Parathyroid adenoma (tissue), 2 donors: Measurements from ENCODE around the gene TBX4.

Source experiments
- H2AFZ ChIP-seq: fragments of 300-600 bp; sonication (generic); one replicate; pipeline ENCODE4 v1.7.0; 2017; ENCODE audit warnings: antibody characterized with exemption, mild to moderate bottlenecking
- H3K27ac ChIP-seq: fragments of 300-600 bp; sonication (generic); one replicate; pipeline ENCODE4 v1.7.0; 2017
- H3K27me3 ChIP-seq: fragments of 300-600 bp; sonication (generic); one replicate; pipeline ENCODE4 v1.7.0; 2017; ENCODE audit warnings: low read length; ENCODE audit not compliant: control insufficient read depth, insufficient read depth
- H3K36me3 ChIP-seq: fragments of 300-600 bp; sonication (generic); one replicate; pipeline ENCODE4 v1.7.0; 2017; ENCODE audit warnings: low read length; ENCODE audit not compliant: control insufficient read depth, insufficient read depth
- H3K4me1 ChIP-seq: fragments of 300-600 bp; sonication (generic); one replicate; pipeline ENCODE4 v1.7.0; 2017; ENCODE audit warnings: control low read depth
- H3K4me2 ChIP-seq: fragments of 300-600 bp; sonication (generic); one replicate; pipeline ENCODE4 v1.7.0; 2017; ENCODE audit warnings: low read length
- H3K4me3 ChIP-seq: fragments of 300-600 bp; sonication (generic); one replicate; pipeline ENCODE4 v1.7.0; 2017; ENCODE audit warnings: low read depth, low read length
- H3K79me2 ChIP-seq: fragments of 300-600 bp; sonication (generic); one replicate; pipeline ENCODE4 v1.7.0; 2017; ENCODE audit warnings: control low read depth
- H3K9ac ChIP-seq: fragments of 300-600 bp; sonication (generic); one replicate; pipeline ENCODE4 v1.7.0; 2017; ENCODE audit warnings: mild to moderate bottlenecking
- H3K9me3 ChIP-seq: fragments of 300-600 bp; sonication (generic); one replicate; pipeline ENCODE4 v1.7.0; 2017; ENCODE audit warnings: low read length; ENCODE audit not compliant: control insufficient read depth
- CTCF ChIP-seq: fragments of 300-600 bp; sonication (generic); IDR thresholded peaks from one replicate; pipeline ENCODE4 v1.7.0; 2017; ENCODE audit warnings: antibody characterized with exemption, mild to moderate bottlenecking
- donor health status: primary hyperparathyroidism.

TBX4 gene

GRCh38 chr17:61478026-61478789 is 26.0 kb downstream of the TBX4 start:
- Histone ChIP-seq H3K4me3 (no peak overlapping the region), H3K4me1 (no peaks in the 10 kb centered on the region), H3K4me2 (no peak overlapping the region), H2AFZ (no peak overlapping the region), H3K27ac (no peak overlapping the region), H3K36me3 (no peaks in the 10 kb centered on the region), H3K9ac (no peak overlapping the region), H3K9me3 (no peaks in the 10 kb centered on the region), H3K79me2 (no peaks in the 10 kb centered on the region), H3K27me3 (no peaks in the 10 kb centered on the region)
- no peak for TF ChIP-seq CTCF

GRCh38 chr17:61478790-61479492 is 26.7 kb downstream of the TBX4 start:
- H3K4me3 ChIP-seq = no peak overlapping the region
- H3K4me2 ChIP-seq = no peak overlapping the region
- H3K4me1 ChIP-seq = no peaks in the 10 kb centered on the region
- no peaks in the 10 kb centered on the region for H3K9me3 ChIP-seq
- H3K79me2 ChIP-seq = no peaks in the 10 kb centered on the region
- no peak for TF ChIP-seq CTCF
- no peaks in the 10 kb centered on the region for H3K36me3 ChIP-seq
- H3K27me3 ChIP-seq = no peaks in the 10 kb centered on the region
- H3K9ac ChIP-seq = no peak overlapping the region
- no peak overlapping the region for H2AFZ ChIP-seq
- H3K27ac ChIP-seq = no peak overlapping the region

- Histone ChIP-seq H3K4me1 (no peaks in the 10 kb centered on the region), H3K36me3 (no peaks in the 10 kb centered on the region), H2AFZ (no peak overlapping the region), H3K9me3 (no peaks in the 10 kb centered on the region), H3K4me3 (no peak overlapping the region), H3K27ac (no peak overlapping the region), H3K9ac (no peak overlapping the region), H3K4me2 (no peak overlapping the region), H3K27me3 (no peaks in the 10 kb centered on the region), H3K79me2 (no peaks in the 10 kb centered on the region)
- TF ChIP-seq CTCF = no peak
These were observed 27.5 kb downstream of the TBX4 start for GRCh38 chr17:61479493-61480413.

GRCh38 chr17:61480414-61480807 is 28.2 kb downstream of the TBX4 start:
- H3K4me1 ChIP-seq = no peaks in the 10 kb centered on the region
- no peaks in the 10 kb centered on the region for H3K36me3 ChIP-seq
- H3K27ac ChIP-seq = no peak overlapping the region
- H3K9ac ChIP-seq = no peak overlapping the region
- no peaks in the 10 kb centered on the region for H3K27me3 ChIP-seq
- no peaks in the 10 kb centered on the region for H3K79me2 ChIP-seq
- H3K9me3 ChIP-seq = no peaks in the 10 kb centered on the region
- no peak overlapping the region for H2AFZ ChIP-seq
- no peak overlapping the region for H3K4me3 ChIP-seq
- TF ChIP-seq CTCF = no peak
- no peak overlapping the region for H3K4me2 ChIP-seq
